Measurements from ENCODE around the gene MED13L.

MED13L gene

DNA sequence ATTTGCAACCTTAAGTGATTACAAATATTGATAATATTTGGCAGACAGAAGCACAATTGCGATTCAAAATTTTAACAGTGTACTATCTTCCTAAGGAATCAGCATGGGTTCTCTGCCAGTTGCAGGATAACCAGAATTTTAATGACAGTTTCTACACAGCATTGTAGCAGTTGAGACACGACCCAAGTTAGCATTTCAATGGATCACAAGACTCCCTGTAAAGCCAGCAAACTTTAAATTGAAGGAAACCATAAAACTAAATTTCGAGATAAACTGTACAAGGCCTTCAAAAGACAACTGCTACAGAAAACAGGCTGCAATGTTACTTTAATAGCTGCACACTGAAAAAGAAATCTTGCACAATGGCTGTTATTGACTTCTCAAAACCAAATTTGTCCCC lies 154.9 kb downstream of the MED13L start:
- TF ChIP-seq CTCF (conservative IDR thresholded peaks at IDR 0.05; ENCODE audit: low read length) = no peak
- no peak overlapping the region for H3K4me3 ChIP-seq (ENCODE audit: low read length)

GRCh38 chr12:116121453-116121871 lies 156.0 kb downstream of the MED13L start:
- TF ChIP-seq CTCF (conservative IDR thresholded peaks at IDR 0.05; ENCODE audit: low read length) = no peak
- no peak overlapping the region for H3K4me3 ChIP-seq (ENCODE audit: low read length)
- DNase-seq (ENCODE audit: low read depth) = peak; percentile 42

More for the DNA sequence above, 154.9 kb downstream of the MED13L start:
- no peak for DNase-seq (ENCODE audit: low read depth)

DNA sequence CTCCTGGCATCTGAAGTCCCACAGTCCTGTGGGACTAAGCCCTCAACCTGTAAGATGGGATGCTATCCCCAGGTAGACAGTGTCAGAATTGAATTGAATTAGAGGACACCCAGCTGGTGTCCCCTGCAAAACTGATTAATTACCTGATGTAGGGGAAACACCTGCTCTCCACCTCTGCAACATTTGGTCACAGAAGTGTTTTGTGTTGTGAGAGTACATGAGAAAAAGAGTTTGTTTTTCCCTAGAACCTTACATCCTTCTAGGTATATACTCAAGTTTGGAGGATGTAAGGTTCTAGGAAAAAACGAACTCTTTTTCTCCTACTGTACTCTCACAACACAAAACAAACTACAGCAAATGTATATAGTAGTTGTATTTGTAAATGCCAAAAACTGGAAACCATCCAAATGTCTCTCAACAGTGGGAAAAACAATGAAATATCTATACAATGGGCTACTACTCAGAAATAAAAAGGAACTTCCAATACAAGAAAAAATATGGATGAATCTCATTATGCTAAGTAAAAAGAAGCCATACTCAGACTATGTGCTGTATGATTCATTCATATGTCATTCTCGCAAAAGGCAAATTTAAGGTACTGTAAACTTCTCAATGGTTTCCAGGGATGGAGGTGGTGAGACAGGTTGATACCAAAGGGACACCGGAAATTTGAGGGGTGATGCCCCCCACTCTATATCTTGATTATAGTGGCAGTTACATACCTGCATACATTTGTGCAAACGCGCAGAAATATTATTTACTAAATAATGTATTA lies 160.7 kb downstream of the MED13L start:
- DNase-seq (ENCODE audit: low read depth) = no peak
- TF ChIP-seq CTCF (conservative IDR thresholded peaks at IDR 0.05; ENCODE audit: low read length) = no peak
- H3K4me3 ChIP-seq (ENCODE audit: low read length) = no peak overlapping the region

DNA sequence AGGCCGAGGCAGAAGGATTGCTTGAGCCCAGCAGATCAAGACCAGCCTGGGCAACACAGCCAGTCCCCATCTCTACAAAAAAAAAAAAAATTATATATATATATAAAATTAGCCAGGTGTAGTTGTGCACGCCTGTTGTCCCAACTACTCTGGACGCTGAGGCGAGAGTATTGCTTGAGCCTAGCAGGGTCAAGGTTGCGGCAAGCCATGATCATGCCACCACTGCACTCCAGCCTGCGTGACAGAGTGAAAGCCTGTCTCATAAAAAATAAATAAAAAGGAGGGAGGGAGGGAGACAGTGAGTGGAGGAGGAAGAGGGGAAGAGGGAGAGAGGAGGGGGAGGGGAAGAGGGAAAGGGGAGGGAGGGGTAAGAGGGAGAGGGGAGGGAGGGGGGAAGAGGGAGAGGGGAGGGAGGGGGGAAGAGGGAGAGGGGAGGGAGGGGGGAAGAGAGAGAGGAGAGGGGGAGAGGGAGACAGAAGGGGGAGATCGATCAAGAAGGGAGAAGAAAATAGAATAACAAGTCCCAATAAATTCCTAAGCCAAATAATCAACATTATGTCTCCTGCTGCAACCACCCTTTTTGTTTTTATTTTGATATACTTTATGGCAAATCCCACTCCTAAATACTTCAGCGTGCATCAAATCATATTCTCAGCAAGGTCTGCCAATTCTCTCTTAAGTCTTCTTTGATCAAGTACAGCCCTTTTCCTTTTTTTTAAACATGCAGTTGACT lies 163.9 kb downstream of the MED13L start:
- no peak overlapping the region for H3K4me3 ChIP-seq (ENCODE audit: low read length)
- no peak for TF ChIP-seq CTCF (conservative IDR thresholded peaks at IDR 0.05; ENCODE audit: low read length)
- no peak for DNase-seq (ENCODE audit: low read depth)

- no peak overlapping the region for H3K4me3 ChIP-seq (ENCODE audit: low read length)
- DNase-seq (ENCODE audit: low read depth) = no peak
- no peak for TF ChIP-seq CTCF (conservative IDR thresholded peaks at IDR 0.05; ENCODE audit: low read length)
Measured at GRCh38 chr12:116106870-116107269, 170.6 kb downstream of the MED13L start.

DNA sequence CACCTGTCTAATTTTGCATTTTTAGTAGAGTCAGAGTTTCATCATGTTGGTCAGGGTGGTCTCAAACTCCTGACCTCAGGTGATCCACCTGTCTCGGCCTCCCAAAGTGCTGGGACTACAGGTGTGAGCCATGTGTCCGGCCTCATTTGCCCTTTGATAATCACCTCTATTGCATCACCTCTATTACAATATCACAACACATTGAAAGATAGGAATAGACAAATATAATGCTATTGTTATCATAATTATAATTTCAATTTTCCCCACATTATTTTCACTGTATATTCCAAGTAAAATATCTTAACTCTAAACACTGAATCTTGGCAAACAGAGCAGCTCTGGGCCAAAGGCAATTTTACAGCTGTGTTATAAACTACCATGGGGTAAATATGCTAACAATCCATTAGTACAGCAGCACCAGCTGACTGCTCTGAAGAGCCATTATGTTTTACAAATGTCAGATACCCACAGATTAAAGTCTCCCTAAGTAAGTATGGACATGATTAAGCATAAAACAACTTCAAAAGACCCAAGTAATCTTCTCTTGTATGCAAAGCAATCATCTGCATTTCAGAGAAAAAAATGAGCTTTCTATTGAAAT lies 173.2 kb downstream of the MED13L start:
- H3K4me3 ChIP-seq (ENCODE audit: low read length) = no peak overlapping the region
- TF ChIP-seq CTCF (conservative IDR thresholded peaks at IDR 0.05; ENCODE audit: low read length) = no peak
- DNase-seq (ENCODE audit: low read depth) = no peak
